KOPT-K1 (cell line): Measurements from ENCODE around the gene USP4.
A peak's percentile ranks its signal among the peaks of the same experiment; 100 is the strongest.
"Not testable (repeated sequence)": the region's sequence is repeated elsewhere in the genome, so short reads cannot be mapped to it uniquely, and the experiment has no call there.

Experiments
- H3K27ac ChIP-seq: fragments of 200-600 bp; sonication (generic); 2 replicates; pipeline ENCODE4 v1.5.1; 2016; ENCODE audit warnings: antibody characterized with exemption, mild to moderate bottlenecking, low read depth, low read length; ENCODE audit not compliant: poor library complexity, severe bottlenecking
- H3K36me3 ChIP-seq: fragments of 200-600 bp; sonication (generic); 2 replicates; pipeline ENCODE4 v1.5.1; 2017; ENCODE audit warnings: antibody characterized with exemption, mild to moderate bottlenecking, low read length, moderate library complexity; ENCODE audit not compliant: insufficient read depth
- H3K9me3 ChIP-seq: fragments of 200-600 bp; sonication (generic); 2 replicates; pipeline ENCODE4 v1.5.1; 2017; ENCODE audit warnings: antibody characterized with exemption, low read length, mild to moderate bottlenecking; ENCODE audit not compliant: insufficient read depth, poor library complexity, severe bottlenecking

USP4 gene

GRCh38 chr3:49358217-49358883, 18.5 kb upstream of the USP4 start, which contains the start of gene GPX1:
Gene GPX1, minus strand, starts transcription at chr3:49358353. Its CDS starts 75 bp downstream, at chr3:49358278.
- peaks cover 65% of the 10 kb centered on the region for H3K36me3 ChIP-seq
- peak within 1 kb of the TSS; percentile 73 for H3K27ac ChIP-seq
- no peaks in the 10 kb centered on the region for H3K9me3 ChIP-seq

GRCh38 chr3:49357443-49358216, 17.8 kb upstream of the USP4 start:
- Histone ChIP-seq H3K27ac (peak overlapping the region; percentile 73), H3K36me3 (peaks cover 57% of the 10 kb centered on the region)
- H3K9me3 ChIP-seq = not testable (repeated sequence)

GRCh38 chr3:49357095-49357442, 17.2 kb upstream of the USP4 start:
- Histone ChIP-seq H3K36me3 (peaks cover 52% of the 10 kb centered on the region), H3K27ac (peak overlapping the region; percentile 73)
- not testable (repeated sequence) for H3K9me3 ChIP-seq

- no peak overlapping the region for H3K27ac ChIP-seq
- H3K36me3 ChIP-seq = peaks cover 17% of the 10 kb centered on the region
- no peaks in the 10 kb centered on the region for H3K9me3 ChIP-seq
Measured at GRCh38 chr3:49352890-49353421, 13.1 kb upstream of the USP4 start.

- Histone ChIP-seq H3K36me3 (peaks cover 17% of the 10 kb centered on the region), H3K27ac (no peak overlapping the region), H3K9me3 (no peaks in the 10 kb centered on the region)
Measured at GRCh38 chr3:49352281-49352680, 12.4 kb upstream of the USP4 start.

- no peaks in the 10 kb centered on the region for H3K9me3 ChIP-seq
- no peak overlapping the region for H3K27ac ChIP-seq
- peaks cover 15% of the 10 kb centered on the region for H3K36me3 ChIP-seq
Measured at GRCh38 chr3:49351521-49352011, 11.7 kb upstream of the USP4 start.

GRCh38 chr3:49349348-49350114, 9.7 kb upstream of the USP4 start:
- no peaks in the 10 kb centered on the region for H3K36me3 ChIP-seq
- H3K9me3 ChIP-seq = no peaks in the 10 kb centered on the region
- H3K27ac ChIP-seq = no peak overlapping the region

GRCh38 chr3:49348361-49348760, 8.5 kb upstream of the USP4 start:
- H3K36me3 ChIP-seq, H3K9me3 ChIP-seq, H3K27ac ChIP-seq: not testable (repeated sequence)

- H3K36me3 ChIP-seq = no peaks in the 10 kb centered on the region
- no peaks in the 10 kb centered on the region for H3K9me3 ChIP-seq
- H3K27ac ChIP-seq = no peak overlapping the region
Measured at GRCh38 chr3:49346797-49347251, 7.0 kb upstream of the USP4 start.

- no peaks in the 10 kb centered on the region for H3K36me3 ChIP-seq
- H3K27ac ChIP-seq = no peak overlapping the region
- H3K9me3 ChIP-seq = no peaks in the 10 kb centered on the region
Measured at GRCh38 chr3:49343163-49343562, 3.3 kb upstream of the USP4 start.

- Histone ChIP-seq H3K27ac (peak overlapping the region; percentile 37), H3K36me3 (peaks cover 4% of the 10 kb centered on the region), H3K9me3 (no peaks in the 10 kb centered on the region)
Measured at GRCh38 chr3:49341996-49342395, 2.1 kb upstream of the USP4 start.

GRCh38 chr3:49339581-49339940, 292 bp downstream of the USP4 start:
- peaks cover 24% of the 10 kb centered on the region for H3K36me3 ChIP-seq
- peak overlapping the region; percentile 96 for H3K27ac ChIP-seq
- H3K9me3 ChIP-seq = no peaks in the 10 kb centered on the region

GRCh38 chr3:49333916-49334633, 5.8 kb downstream of the USP4 start:
- H3K27ac ChIP-seq = no peak overlapping the region
- H3K36me3 ChIP-seq = peaks cover 78% of the 10 kb centered on the region
- no peaks in the 10 kb centered on the region for H3K9me3 ChIP-seq

- Histone ChIP-seq H3K27ac (no peak overlapping the region), H3K9me3 (no peaks in the 10 kb centered on the region), H3K36me3 (peaks cover 86% of the 10 kb centered on the region)
Measured at GRCh38 chr3:49333091-49333490, 6.8 kb downstream of the USP4 start.
